Stimulated activated CD4-positive, alpha-beta T cell treated with anti-CD3 and anti-CD28 coated beads, Interleukin-1b, Interleukin-23, amount 100 ng/mL, for 4 hours (primary cell): ENCODE measurements around the gene MAD2L1BP.

ENCODE experiments used
- DNase-seq, 2 donors: peaks; one replicate each; pipeline ENCODE4 v3.0.0-alpha.2; 2020; ENCODE audit warnings: low read depth in 2 of 2

The MAD2L1BP gene

DNA sequence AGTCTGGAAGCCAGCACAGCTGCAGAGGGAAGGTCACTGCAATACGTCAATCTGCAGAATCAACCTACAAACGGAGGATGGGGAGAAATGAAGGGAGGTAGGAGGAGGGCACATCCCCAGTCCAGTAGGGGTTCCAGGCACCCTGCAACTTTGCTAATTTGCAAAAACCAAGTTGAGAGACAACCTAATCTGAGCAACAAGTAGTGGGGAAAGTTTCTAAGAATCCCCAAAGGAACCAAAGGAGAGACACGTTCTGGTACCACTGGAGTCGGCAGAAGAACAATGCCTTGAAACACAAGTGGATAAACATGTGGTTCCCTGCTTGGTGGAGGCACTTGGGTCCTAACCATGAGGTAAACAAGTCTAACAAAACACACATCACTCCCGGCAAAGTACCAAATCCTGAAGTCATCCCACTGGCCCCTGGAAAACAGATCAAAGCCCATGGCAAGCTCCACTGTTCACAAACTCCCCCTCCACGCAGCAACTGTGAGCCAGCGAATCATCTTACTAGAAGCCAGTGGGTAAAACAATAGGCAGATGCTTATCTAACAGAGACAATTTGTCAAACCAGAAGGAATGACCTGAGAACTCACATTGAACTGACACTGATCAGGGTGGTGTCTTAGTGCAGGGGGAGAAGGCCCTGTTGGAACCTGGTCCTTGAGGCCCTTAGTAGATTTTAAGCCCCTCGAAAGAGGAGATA, 47.2 kb downstream of the MAD2L1BP start:
- no peak for DNase-seq

DNA sequence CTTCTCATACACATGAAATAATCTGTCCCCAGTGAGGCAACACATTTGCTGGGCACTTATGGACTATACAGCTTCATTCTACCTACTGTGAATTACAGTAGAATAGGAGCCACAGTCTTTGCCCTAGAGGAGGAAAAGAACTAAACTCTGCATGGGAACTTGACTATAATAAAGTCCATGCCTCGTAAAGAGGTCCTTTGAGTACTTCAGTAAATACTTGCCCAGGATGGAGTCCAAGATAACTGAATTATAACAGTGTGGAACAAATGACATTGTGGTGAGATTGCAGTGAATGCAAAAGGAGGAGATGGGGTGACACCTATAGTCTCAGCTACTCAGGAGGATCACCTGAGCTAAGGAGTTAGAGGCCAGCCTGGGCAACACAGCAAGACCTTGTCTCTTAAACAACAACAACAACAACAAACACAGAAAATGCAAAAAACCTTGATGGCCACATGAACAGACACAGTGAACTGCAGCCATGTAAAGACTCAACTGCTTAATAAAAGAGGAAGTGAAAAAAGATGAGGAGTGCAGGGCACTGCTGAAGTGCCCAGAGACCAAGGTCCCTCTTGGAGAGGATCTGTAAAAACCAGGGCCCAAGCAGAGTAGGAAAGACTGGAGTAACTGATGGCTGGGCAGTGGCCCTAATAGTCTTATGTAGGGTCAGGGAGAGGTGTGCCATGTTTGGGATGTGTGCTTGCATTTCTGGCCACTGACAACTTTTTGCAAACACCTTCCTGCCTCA, 48.2 kb downstream of the MAD2L1BP start:
- no peak for DNase-seq

DNA sequence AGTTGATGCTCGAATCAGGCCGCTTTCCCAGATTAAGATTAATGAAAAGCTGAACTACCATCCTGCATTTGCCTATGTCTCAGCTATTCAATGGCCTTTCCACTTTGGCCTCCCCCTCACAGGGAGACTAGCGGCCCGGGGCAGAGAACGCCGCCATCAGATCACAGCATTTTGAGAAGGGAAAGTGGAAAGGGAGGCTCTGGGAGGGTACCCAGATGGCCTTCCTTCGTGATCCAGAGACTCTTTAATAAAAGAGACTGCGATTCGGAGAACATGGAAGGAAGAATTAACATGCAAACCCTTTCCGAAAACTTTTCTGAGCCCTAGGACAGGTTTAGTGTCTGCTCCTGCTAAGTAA, 51.4 kb downstream of the MAD2L1BP start:
- DNase-seq = no peak

DNA sequence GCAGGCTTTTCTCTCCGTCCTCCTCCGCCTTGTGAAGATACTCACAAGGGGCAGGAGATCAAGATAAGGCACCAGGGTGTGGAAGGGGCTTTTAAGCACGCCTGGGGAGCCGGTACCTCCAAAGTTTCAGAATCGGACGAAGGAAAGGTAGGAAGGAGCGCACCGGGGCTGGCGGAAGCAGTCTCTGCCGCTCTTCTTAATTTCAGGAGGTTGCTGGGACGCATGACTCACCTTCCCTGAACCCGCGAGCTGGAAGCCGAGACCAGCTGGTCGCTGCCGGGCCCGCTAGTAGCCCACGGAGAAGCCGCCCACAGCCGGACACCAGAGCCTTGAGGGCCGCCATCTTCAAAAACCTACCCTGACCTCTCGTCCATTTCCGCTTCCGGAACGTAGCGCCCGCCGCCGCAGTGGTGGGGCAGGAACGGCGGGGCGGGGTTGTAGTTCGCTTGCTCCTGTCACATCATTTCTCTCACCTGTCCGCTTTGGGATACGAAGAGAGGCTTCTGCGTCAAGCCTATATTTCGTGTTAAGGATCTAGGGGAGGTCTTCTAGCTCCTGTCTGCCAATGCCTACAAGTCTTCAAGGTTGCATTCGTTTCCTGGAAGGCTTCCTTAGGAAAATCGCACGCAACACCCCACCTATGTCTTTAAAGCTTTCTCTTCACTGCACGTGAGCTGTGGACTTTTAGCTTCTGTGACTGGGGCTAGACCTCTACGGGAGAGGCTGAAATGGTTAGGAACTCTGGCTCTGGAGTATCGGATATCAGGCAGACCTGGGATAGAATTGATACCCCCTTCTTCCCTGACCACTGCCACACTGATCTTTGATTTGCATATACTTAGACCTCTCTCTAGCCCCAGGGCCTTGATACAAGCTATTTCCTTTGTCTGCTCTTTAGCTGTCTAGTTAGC, 52.1 kb downstream of the MAD2L1BP start, which contains the start of gene MRPS18A:
MRPS18A (minus strand) TSS at position 355 of the 911 bp plus-strand sequence; CDS start at position 343, 12 bp downstream.
- peak; percentile 57 to 70 for DNase-seq

DNA sequence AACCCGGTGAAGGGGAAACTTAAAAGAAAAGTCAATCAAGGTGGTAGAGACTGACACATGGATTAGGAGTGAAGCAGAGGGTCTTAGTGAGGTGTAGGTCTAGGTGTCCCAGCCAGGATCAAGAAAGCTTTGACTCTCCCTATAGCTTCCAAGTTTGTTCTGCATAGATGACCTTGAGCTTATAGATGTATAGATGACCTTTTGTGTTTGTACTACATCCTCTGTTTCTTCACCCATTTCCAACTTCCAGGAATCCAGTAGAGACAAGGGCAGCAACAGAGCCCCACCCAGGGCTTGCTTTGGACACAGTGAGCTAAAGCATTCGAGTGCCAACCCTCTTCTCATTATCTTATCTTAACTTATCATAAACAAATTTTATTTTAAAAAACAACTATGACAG, 53.8 kb downstream of the MAD2L1BP start:
- no peak for DNase-seq
